K562 (cell line): ENCODE measurements around the gene TNFRSF19. TPM values are rescaled to one million over a fixed set of nuclear protein-coding genes. Genes with fewer than 3 reads are reported as not detected.

Experiments used
- ATAC-seq: fragments of 200-7000 bp; cut with Tn5 transposase; 3 replicates; pipeline ENCODE4 v1.9.1; 2020; ENCODE audit warnings: moderate library complexity
- BruUV-seq: library from RNA; stranded (reverse); fragments of 400-500 nt; replicated peaks from 2 replicates; lab custom pipeline; 2021; lab: Mats Ljungman, UMichigan
- CTCF ChIA-PET: fragments of 300-600 bp; formaldehyde crosslinking; extraction: SDS; loops from one replicate; lab custom pipeline; 2021; ENCODE audit warnings: low intra/inter-chr PET ratio; lab: Yijun Ruan, JAX
- POLR2A ChIA-PET: fragments of 300-600, 350-650 bp; sonication (Branson Sonifier 250); formaldehyde crosslinking; extraction: SDS; loops from one replicate; lab custom pipeline; 2021; ENCODE audit warnings: antibody characterized with exemption, inconsistent platforms; lab: Yijun Ruan, JAX
- DNase-seq, 4 experiments: peaks; one replicate each; pipeline versions ENCODE4 v3.0.0 to v3.0.0-alpha.2; 2011 to 2018; ENCODE audit warnings: low spot score in 3 of 4, mixed read lengths in 3 of 4; ENCODE audit errors: extremely low read depth in 1 of 4
- FAIRE-seq: peaks from 2 replicates; lab custom pipeline; 2011; peaks lifted over from hg19 to GRCh38; lab: Jason Lieb, UNC
- H2AFZ ChIP-seq: 2 replicates; pipeline ENCODE4 v1.6.0; 2011; ENCODE audit warnings: low read depth, low read length, control low read depth, inconsistent platforms
- H3K27ac ChIP-seq: fragments of 200-600 bp; 3 replicates; pipeline ENCODE4 v1.8.0; 2011; ENCODE audit warnings: low read depth, mild to moderate bottlenecking, control low read depth, inconsistent platforms, low read length, moderate library complexity, mixed read lengths; ENCODE audit errors: extremely low read depth
- H3K27me3 ChIP-seq, 2 experiments: fragments of 300-600 bp in 1 of 2; 2 replicates in 1 of 2; 3 replicates in 1 of 2; pipeline versions ENCODE4 v1.6.0 to v1.8.0; 2011; ENCODE audit warnings: inconsistent platforms in 2 of 2, low read length in 2 of 2, mild to moderate bottlenecking in 1 of 2, mixed read lengths in 1 of 2, moderate library complexity in 1 of 2; ENCODE audit not compliant: control insufficient read depth in 2 of 2, insufficient read depth in 2 of 2
- H3K36me3 ChIP-seq: fragments of 300-600 bp; 3 replicates; pipeline ENCODE4 v1.8.0; 2011; ENCODE audit warnings: mild to moderate bottlenecking, low read length, inconsistent platforms; ENCODE audit not compliant: control insufficient read depth, insufficient read depth
- H3K4me1 ChIP-seq, 2 experiments: fragments of 200-600 bp in 1 of 2; replicated peaks in 1 of 2; 2 replicates in 1 of 2; 3 replicates in 1 of 2; pipeline versions ENCODE4 v1.5.1 to v1.8.0; 2011; ENCODE audit warnings: inconsistent platforms in 2 of 2, low read length in 2 of 2, mild to moderate bottlenecking in 1 of 2, mixed read lengths in 1 of 2, moderate library complexity in 1 of 2; ENCODE audit not compliant: control insufficient read depth in 2 of 2, insufficient read depth in 2 of 2
- H3K4me2 ChIP-seq: 2 replicates; pipeline ENCODE4 v1.6.1; 2011; ENCODE audit warnings: low read length, control low read depth, inconsistent platforms, mixed read lengths; ENCODE audit not compliant: insufficient read depth
- H3K4me3 ChIP-seq: fragments of 200-600 bp; sonication (generic), shearing (Covaris generic); 2 replicates; pipeline ENCODE4 v1.5.1; 2016; ENCODE audit warnings: control low read depth, inconsistent platforms
- H3K79me2 ChIP-seq: fragments of 200-600 bp; 3 replicates; pipeline ENCODE4 v1.8.0; 2011; ENCODE audit warnings: low read length, inconsistent platforms; ENCODE audit not compliant: control insufficient read depth, insufficient read depth
- H3K9ac ChIP-seq, 2 experiments: 2 replicates each; pipeline versions ENCODE4 v1.6.0 to v1.6.1; 2011; ENCODE audit warnings: low read depth in 2 of 2, low read length in 2 of 2, control low read depth in 1 of 2, inconsistent platforms in 1 of 2, mild to moderate bottlenecking in 1 of 2, mixed read lengths in 1 of 2; ENCODE audit not compliant: insufficient read depth in 1 of 2
- H3K9me1 ChIP-seq: one replicate; pipeline ENCODE4 v1.6.0; 2011; ENCODE audit warnings: inconsistent platforms, mild to moderate bottlenecking, low read length, moderate library complexity; ENCODE audit not compliant: control insufficient read depth, insufficient read depth
- H3K9me3 ChIP-seq: replicated peaks from 2 replicates; pipeline ENCODE4 v1.5.1; 2011; ENCODE audit warnings: low read depth, low read length, inconsistent platforms; ENCODE audit not compliant: control insufficient read depth, insufficient read depth
- H4K20me1 ChIP-seq: replicated peaks from 2 replicates; pipeline ENCODE4 v1.6.1; 2011; ENCODE audit warnings: low read length, inconsistent platforms, mixed read lengths; ENCODE audit not compliant: control insufficient read depth, insufficient read depth
- ARHGAP35 ChIP-seq: fragments of 450-650 bp; IDR thresholded peaks from 2 replicates; pipeline ENCODE4 v1.6.1; 2018; ENCODE audit not compliant: partially characterized antibody
- ETV5 ChIP-seq: sonication (generic); formaldehyde crosslinking; IDR thresholded peaks from 2 replicates; pipeline ENCODE4 v1.4.0; 2020; ENCODE audit warnings: low read depth, mild to moderate bottlenecking, missing genetic modification reagents
- ETV6 ChIP-seq, 3 experiments: fragments of 150-350 bp in 1 of 3; sonication (generic) in 1 of 3; formaldehyde crosslinking in 1 of 3; IDR thresholded peaks; 2 replicates each; pipeline versions ENCODE4 v1.6.1 to v1.8.0; 2014 to 2022; ENCODE audit warnings: borderline replicate concordance in 2 of 3, low read depth in 2 of 3, antibody characterized with exemption in 1 of 3, low read length in 1 of 3, mild to moderate bottlenecking in 1 of 3, missing genetic modification reagents in 1 of 3
- KDM5B ChIP-seq: fragments of 200-600 bp; sonication (generic); IDR thresholded peaks from 2 replicates; pipeline ENCODE4 v1.6.1; 2012; ENCODE audit warnings: low read depth, mild to moderate bottlenecking, moderate library complexity, low read length, control low read depth, inconsistent platforms; ENCODE audit not compliant: insufficient replicate concordance
- L3MBTL2 ChIP-seq: fragments of 450-650 bp; IDR thresholded peaks from 2 replicates; pipeline ENCODE4 v1.6.1; 2016; ENCODE audit warnings: mild to moderate bottlenecking, moderate library complexity
- SUPT5H ChIP-seq: fragments of 450-650 bp; IDR thresholded peaks from 2 replicates; pipeline ENCODE4 v1.6.1; 2016
- ZNF124 ChIP-seq: sonication (generic); formaldehyde crosslinking; IDR thresholded peaks from 2 replicates; pipeline ENCODE4 v1.8.1; 2022; ENCODE audit warnings: missing genetic modification reagents
- WGBS: fragments of 100-300 bp; shearing (Covaris generic); methylation state at CpG from one replicate; pipeline ENCODE4 v1.1.6; 2016; ENCODE audit warnings: low coverage, mixed read lengths; ENCODE audit not compliant: insufficient coverage; ENCODE audit errors: missing lambda C conversion rate; 5-methylcytosine and 5-hydroxymethylcytosine counted together
- in situ Hi-C: fragments of 300-500 bp; cut with MboI; formaldehyde crosslinking; loops from 4 replicates; pipeline ENCODE4 v1.15.0; 2018; ENCODE audit warnings: inconsistent platforms, mixed read lengths
- intact Hi-C: fragments of 100-400 bp; cut with micrococcal nuclease; formaldehyde crosslinking; loops from 2 replicates; pipeline ENCODE4 v1.14.2; 2022
- polyA plus RNA-seq, 8 experiments: library from polyadenylated mRNA; depleted of rRNA in 4 of 8; stranded (reverse) in 5 of 8; unstranded in 3 of 8; fragments of >200 nt; fragmentation: Nextera tagmentation in 2 of 8; fragmentation: Illumina TruSeq in 1 of 8; extraction: Ambion mirVana in 2 of 8; extraction: Trizol in 1 of 8; gene quantifications; 2 replicates each; pipeline versions ENCODE4 v1.2.1 to v1.2.3, GENCODE V29; 2011 to 2014; ENCODE audit warnings: inconsistent platforms in 1 of 8, missing spikeins in 1 of 8
- total RNA-seq, 7 experiments: library from RNA; depleted of rRNA in 6 of 7; stranded (reverse); fragments of >200 nt in 6 of 7; fragmentation: Illumina TruSeq in 2 of 7; extraction: Trizol in 2 of 7; gene quantifications; 2 replicates each; pipeline versions ENCODE4 v1.2.1 to v1.2.3, GENCODE V29; 2011 to 2021; ENCODE audit warnings: low replicate concordance in 1 of 7

TNFRSF19 gene
- total and polyA plus RNA-seq, 9 of the 15 experiments (the other 6 are each of a cell fraction or from before 2014, with no cell fraction given): 0.01 to 0.07 TPM; not detected in 7

GRCh38 chr13:23642110-23642509 is 71.9 kb downstream of the TNFRSF19 start:
- DNase-seq (no peak), ATAC-seq (no peak), FAIRE-seq (no peak)
- Histone ChIP-seq H3K79me2 (no peaks in the 10 kb centered on the region), H2AFZ (no peak overlapping the region), H3K4me2 (no peak overlapping the region), H3K9ac (no peak overlapping the region), H3K27me3 (no peaks in the 10 kb centered on the region; a peak in 1 of 5 replicates)
- POLR2A ChIA-PET: no interaction called here
- 0% methylated on average over 4 of the region's 4 CpGs for WGBS
- TF ChIP-seq SUPT5H (no peak), L3MBTL2 (no peak), ARHGAP35 (no peak), ZNF124 (no peak), KDM5B (no peak), ETV6 (IDR thresholded peaks at IDR 0.05; ENCODE audit: borderline replicate concordance in 1 of 2, low read depth in 2 of 2, low read length in 1 of 2) (no peak), ETV6 (CRISPR knock-in tag; IDR thresholded peaks at IDR 0.05; ENCODE audit: borderline replicate concordance) (no peak), ETV5 (CRISPR knock-in tag) (no peak)
- TF ChIP-seq, all 486 proteins: peak for 0
- H3K27ac ChIP-seq: no peak overlapping the region
- in situ Hi-C loops: no loop called here
- no TSS peak for BruUV-seq
- H3K9me3 ChIP-seq: no peaks in the 10 kb centered on the region
- no peaks in the 10 kb centered on the region for H4K20me1 ChIP-seq
- H3K4me3 ChIP-seq: no peak overlapping the region
- CTCF ChIA-PET: no interaction called here
- intact Hi-C loops: no loop called here
- no peaks in the 10 kb centered on the region for H3K4me1 ChIP-seq
- H3K36me3 ChIP-seq: no peaks in the 10 kb centered on the region
- no peaks in the 10 kb centered on the region for H3K9me1 ChIP-seq
